Activated CD8-positive, alpha-beta T cell treated with anti-CD3 and anti-CD28 coated beads, Interleukin-2, amount 10 ng/mL, durations not matched to agents 7 days and 5 days (primary cell): Measurements from ENCODE around the gene MAP3K1. TPM values are rescaled to one million over a fixed set of nuclear protein-coding genes. Genes with fewer than 3 reads are reported as not detected.

ENCODE experiments used
- ATAC-seq: fragments of 150-1000 bp; cut with Tn5 transposase; one replicate; pipeline ENCODE4 v1.10.0; 2021; ENCODE audit warnings: moderate library complexity
- CTCF ChIA-PET: fragments of 350-600 bp; sonication (Branson Sonifier 250); formaldehyde crosslinking; loops from one replicate; lab custom pipeline; 2021; ENCODE audit warnings: antibody characterized with exemption; lab: Charles Lee
- POLR2A ChIA-PET: fragments of 350-600 bp; sonication (Branson Sonifier 250); formaldehyde crosslinking; loops from one replicate; lab custom pipeline; 2021; ENCODE audit warnings: antibody characterized with exemption; lab: Charles Lee
- DNase-seq: peaks from one replicate; pipeline ENCODE4 v3.0.0-alpha.2; 2020
- H3K27ac Mint-ChIP-seq: one replicate; pipeline ENCODE4 v1.8.0; 2021; ENCODE audit warnings: mild to moderate bottlenecking, mixed read lengths
- H3K27me3 Mint-ChIP-seq: one replicate; pipeline ENCODE4 v1.8.0; 2021; ENCODE audit warnings: low read depth, mixed read lengths
- H3K36me3 Mint-ChIP-seq: one replicate; pipeline ENCODE4 v1.8.0; 2021; ENCODE audit warnings: low read depth, mixed read lengths
- H3K4me1 Mint-ChIP-seq: one replicate; pipeline ENCODE4 v1.8.0; 2021; ENCODE audit warnings: low read depth, mixed read lengths
- H3K4me3 Mint-ChIP-seq: one replicate; pipeline ENCODE4 v1.8.0; 2021; ENCODE audit warnings: mild to moderate bottlenecking, mixed read lengths
- H3K9me3 Mint-ChIP-seq: one replicate; pipeline ENCODE4 v1.8.0; 2022; ENCODE audit warnings: mixed read lengths; ENCODE audit not compliant: insufficient read depth
- total RNA-seq, 2 experiments: library from RNA; stranded (reverse); gene quantifications; one replicate each; pipeline ENCODE4 v1.2.3, GENCODE V29; 2021

MAP3K1 gene
- total RNA-seq, 2 experiments from 2014 or later, result 24.1 to 25.1 TPM

GRCh38 chr5:56913766-56914165 lies 98.4 kb downstream of the MAP3K1 start:
- CTCF ChIA-PET, result interaction anchor here (1.2 to 2.0 kb wide), 3 partner anchors 13 to 225 kb away, joined by 3 to 6 read pairs (median 4); no protein-coding TSS in a partner anchor
- H3K27me3 Mint-ChIP-seq, result no peaks in the 10 kb centered on the region
- POLR2A ChIA-PET, result interaction anchor here (0.7 kb wide), 1 partner anchor 44 kb away, joined by 3 read pairs; no protein-coding TSS in a partner anchor
- peaks cover 25% of the 10 kb centered on the region for H3K4me1 Mint-ChIP-seq
- ATAC-seq (no peak), DNase-seq (no peak)
- no peaks in the 10 kb centered on the region for H3K9me3 Mint-ChIP-seq
- peaks cover 5% of the 10 kb centered on the region for H3K36me3 Mint-ChIP-seq
- H3K27ac Mint-ChIP-seq, result no peak overlapping the region
- no peak overlapping the region for H3K4me3 Mint-ChIP-seq

- ChIA-PET POLR2A (no interaction called here), CTCF (interaction anchor here (0.7 to 2.0 kb wide), 4 partner anchors 8 to 224 kb away, joined by 3 to 6 read pairs (median 4); no protein-coding TSS in a partner anchor)
- ATAC-seq (no peak), DNase-seq (no peak)
- no peaks in the 10 kb centered on the region for H3K9me3 Mint-ChIP-seq
- peaks cover 20% of the 10 kb centered on the region for H3K4me1 Mint-ChIP-seq
- peaks cover 2% of the 10 kb centered on the region for H3K36me3 Mint-ChIP-seq
- H3K27me3 Mint-ChIP-seq, result no peaks in the 10 kb centered on the region
- H3K27ac Mint-ChIP-seq, result no peak overlapping the region
- no peak overlapping the region for H3K4me3 Mint-ChIP-seq
Observed at GRCh38 chr5:56914678-56915077, 99.3 kb downstream of the MAP3K1 start.

- POLR2A ChIA-PET, result interaction anchor here (1.0 kb wide), 1 partner anchor 14 kb away, joined by 3 read pairs; no protein-coding TSS in a partner anchor
- ATAC-seq (no peak), DNase-seq (no peak)
- Mint-ChIP-seq H3K36me3 (peaks cover 13% of the 10 kb centered on the region), H3K9me3 (no peaks in the 10 kb centered on the region), H3K27me3 (no peaks in the 10 kb centered on the region), H3K27ac (no peak overlapping the region), H3K4me3 (no peak overlapping the region), H3K4me1 (peaks cover 7% of the 10 kb centered on the region)
- CTCF ChIA-PET, result interaction anchor here (1.2 to 2.9 kb wide), 5 partner anchors 8 to 220 kb away, joined by 3 to 14 read pairs (median 6); partner anchors contain the start of gene SETD9
Observed at GRCh38 chr5:56917534-56917933, 102.2 kb downstream of the MAP3K1 start.

- no peak for ATAC-seq
- no peak overlapping the region for H3K4me3 Mint-ChIP-seq
- no peaks in the 10 kb centered on the region for H3K9me3 Mint-ChIP-seq
- H3K4me1 Mint-ChIP-seq, result peaks cover 7% of the 10 kb centered on the region
- H3K27ac Mint-ChIP-seq, result peak overlapping the region; percentile 5
- peaks cover 18% of the 10 kb centered on the region for H3K36me3 Mint-ChIP-seq
- no peak for DNase-seq
- CTCF ChIA-PET, result interaction anchor here (1.4 to 2.9 kb wide), 3 partner anchors 9 to 220 kb away, joined by 5 to 14 read pairs (median 10); partner anchors contain the start of gene SETD9
- POLR2A ChIA-PET, result no interaction called here
- H3K27me3 Mint-ChIP-seq, result no peaks in the 10 kb centered on the region
Observed at GRCh38 chr5:56918054-56918453, 102.7 kb downstream of the MAP3K1 start.

- ChIA-PET CTCF (interaction anchor here (1.0 to 2.2 kb wide), 2 partner anchors 11 to 218 kb away, joined by 3 to 10 read pairs; partner anchors contain the start of gene SETD9), POLR2A (no interaction called here)
- H3K9me3 Mint-ChIP-seq, result no peaks in the 10 kb centered on the region
- no peak overlapping the region for H3K4me3 Mint-ChIP-seq
- no peaks in the 10 kb centered on the region for H3K27me3 Mint-ChIP-seq
- DNase-seq (no peak), ATAC-seq (no peak)
- no peak overlapping the region for H3K27ac Mint-ChIP-seq
- H3K36me3 Mint-ChIP-seq, result peaks cover 31% of the 10 kb centered on the region
- H3K4me1 Mint-ChIP-seq, result peaks cover 7% of the 10 kb centered on the region
Observed at GRCh38 chr5:56919942-56920662, 104.8 kb downstream of the MAP3K1 start.

GRCh38 chr5:56922922-56923321 lies 107.6 kb downstream of the MAP3K1 start:
- Mint-ChIP-seq H3K9me3 (no peaks in the 10 kb centered on the region), H3K27ac (no peak overlapping the region), H3K4me3 (no peak overlapping the region), H3K4me1 (peaks cover 7% of the 10 kb centered on the region), H3K36me3 (peaks cover 46% of the 10 kb centered on the region), H3K27me3 (no peaks in the 10 kb centered on the region)
- CTCF ChIA-PET, result interaction anchor here (1.0 to 1.2 kb wide), 2 partner anchors 8 to 13 kb away, joined by 3 to 5 read pairs; no protein-coding TSS in a partner anchor
- DNase-seq (no peak), ATAC-seq (no peak)
- POLR2A ChIA-PET, result no interaction called here

- DNase-seq (no peak), ATAC-seq (no peak)
- Mint-ChIP-seq H3K4me1 (peaks cover 3% of the 10 kb centered on the region), H3K36me3 (peaks cover 49% of the 10 kb centered on the region), H3K27me3 (no peaks in the 10 kb centered on the region), H3K9me3 (no peaks in the 10 kb centered on the region), H3K4me3 (no peak overlapping the region), H3K27ac (no peak overlapping the region)
- CTCF ChIA-PET, result interaction anchor here (1.7 kb wide), 1 partner anchor 204 kb away, joined by 4 read pairs; no protein-coding TSS in a partner anchor
- POLR2A ChIA-PET, result no interaction called here
Observed at GRCh38 chr5:56934325-56934724, 119.0 kb downstream of the MAP3K1 start.

GRCh38 chr5:56938858-56939257 lies 123.5 kb downstream of the MAP3K1 start:
- no peaks in the 10 kb centered on the region for H3K27me3 Mint-ChIP-seq
- H3K4me3 Mint-ChIP-seq, result no peak overlapping the region
- H3K27ac Mint-ChIP-seq, result no peak overlapping the region
- ChIA-PET POLR2A (no interaction called here), CTCF (no interaction called here)
- ATAC-seq (no peak), DNase-seq (no peak)
- H3K9me3 Mint-ChIP-seq, result no peaks in the 10 kb centered on the region
- peaks cover 61% of the 10 kb centered on the region for H3K36me3 Mint-ChIP-seq
- H3K4me1 Mint-ChIP-seq, result peaks cover 3% of the 10 kb centered on the region

GRCh38 chr5:56941981-56942380 lies 126.6 kb downstream of the MAP3K1 start:
- ATAC-seq, result no peak
- POLR2A ChIA-PET, result no interaction called here
- H3K36me3 Mint-ChIP-seq, result peaks cover 52% of the 10 kb centered on the region

More at GRCh38 chr5:56941981-56942380, 126.6 kb downstream of the MAP3K1 start:
- no peak for DNase-seq
- H3K27ac Mint-ChIP-seq, result no peak overlapping the region
- no peaks in the 10 kb centered on the region for H3K9me3 Mint-ChIP-seq
- H3K27me3 Mint-ChIP-seq, result no peaks in the 10 kb centered on the region
- H3K4me1 Mint-ChIP-seq, result no peaks in the 10 kb centered on the region
- no peak overlapping the region for H3K4me3 Mint-ChIP-seq
- CTCF ChIA-PET, result interaction anchor here (0.9 kb wide), 1 partner anchor 9 kb away, joined by 4 read pairs; no protein-coding TSS in a partner anchor

Other genes with a start within 250 kb of the MAP3K1 start
- gene SETD9, start 94.0 kb downstream of the MAP3K1 start, total RNA-seq, result 1 to 10 TPM; 4.7 to 5.6 TPM
- gene MIER3, start 136.6 kb downstream of the MAP3K1 start, total RNA-seq, result 10 to 100 TPM; 22.5 to 24.1 TPM